Eye (tissue), 1 donor: ENCODE measurements around the gene BIRC2.

Experiments
- DNase-seq: peaks from one replicate; pipeline ENCODE4 v3.0.0-alpha.2; 2015

The BIRC2 gene

GRCh38 chr11:102402548-102402947 is 55.5 kb downstream of the BIRC2 start:
- DNase-seq: no peak

- DNase-seq: no peak
Observed at GRCh38 chr11:102405501-102405900, 58.5 kb downstream of the BIRC2 start.

GRCh38 chr11:102406099-102406498 is 59.1 kb downstream of the BIRC2 start:
- no peak for DNase-seq

GRCh38 chr11:102407901-102408300 is 60.9 kb downstream of the BIRC2 start:
- no peak for DNase-seq

- no peak for DNase-seq
Observed at GRCh38 chr11:102408339-102408738, 61.3 kb downstream of the BIRC2 start.

GRCh38 chr11:102410382-102410784 is 63.4 kb downstream of the BIRC2 start:
- DNase-seq: no peak

- DNase-seq: no peak
Observed at GRCh38 chr11:102411142-102411541, 64.1 kb downstream of the BIRC2 start.

GRCh38 chr11:102413497-102413896 is 66.5 kb downstream of the BIRC2 start:
- DNase-seq: no peak

- no peak for DNase-seq
Observed at GRCh38 chr11:102414559-102414958, 67.5 kb downstream of the BIRC2 start.

GRCh38 chr11:102415304-102415916 is 68.4 kb downstream of the BIRC2 start:
- no peak for DNase-seq

- no peak for DNase-seq
Observed at GRCh38 chr11:102416976-102417375, 70.0 kb downstream of the BIRC2 start.

GRCh38 chr11:102419181-102419580 is 72.2 kb downstream of the BIRC2 start:
- no peak for DNase-seq

GRCh38 chr11:102420547-102420946 is 73.5 kb downstream of the BIRC2 start:
- no peak for DNase-seq

GRCh38 chr11:102421261-102421660 is 74.2 kb downstream of the BIRC2 start:
- peak; percentile 84 for DNase-seq

GRCh38 chr11:102422817-102423712 is 76.1 kb downstream of the BIRC2 start:
- DNase-seq: peak; percentile 63

- peak; percentile 64 for DNase-seq
Observed at GRCh38 chr11:102423936-102424335, 76.9 kb downstream of the BIRC2 start.

GRCh38 chr11:102426000-102426399 is 79.0 kb downstream of the BIRC2 start:
- DNase-seq: no peak

GRCh38 chr11:102426570-102426969 is 79.6 kb downstream of the BIRC2 start:
- DNase-seq: no peak

GRCh38 chr11:102427068-102427467 is 80.1 kb downstream of the BIRC2 start:
- no peak for DNase-seq
